Measurements from ENCODE around the gene VSTM5. TPM values are rescaled to one million over a fixed set of nuclear protein-coding genes. Genes with fewer than 3 reads are reported as not detected.
"Not testable (repeated sequence)": the region's sequence is repeated elsewhere in the genome, so short reads cannot be mapped to it uniquely, and the experiment has no call there.

Gene VSTM5
- polyA plus RNA-seq, 1 donor (not counting 4 experiments of a cell fraction or from before 2014, with no cell fraction given), result 0.13 TPM

- H3K9me3 ChIP-seq (ENCODE audit: control insufficient read depth, low read depth, low read length), result no peaks in the 10 kb centered on the region
- H3K27ac ChIP-seq (ENCODE audit: control insufficient read depth, insufficient read depth, low read length), result no peak overlapping the region
- no peaks in the 10 kb centered on the region for H3K79me2 ChIP-seq (ENCODE audit: control insufficient read depth, insufficient read depth, low read length)
- no peak for TF ChIP-seq CTCF (optimal IDR thresholded peaks at IDR 0.05 in 1 of 3, IDR thresholded peaks at IDR 0.05 in 1 of 3, conservative IDR thresholded peaks at IDR 0.05 in 1 of 3; ENCODE audit: extremely low read depth in 1 of 3, insufficient read depth in 2 of 3, low read length in 3 of 3)
- no peak for TF ChIP-seq EZH2 (IDR thresholded peaks at IDR 0.05; ENCODE audit: low read length)
- dilution Hi-C loops (cut with MboI; ENCODE audit: extremely low pct_ligation_motif_present, low sequenced_read_pairs), result no loop called here
- no peaks in the 10 kb centered on the region for H3K9me1 ChIP-seq (ENCODE audit: control insufficient read depth, extremely low read depth, insufficient read depth, low read length)
- H4K20me1 ChIP-seq (ENCODE audit: control insufficient read depth, extremely low read depth, insufficient read depth, low read length), result no peaks in the 10 kb centered on the region
- DNase-seq (ENCODE audit: low read depth, low spot score), result no peak
- H3K9ac ChIP-seq (ENCODE audit: control insufficient read depth, extremely low read depth, insufficient read depth, low read length), result no peak overlapping the region
- H3K27me3 ChIP-seq (ENCODE audit: control insufficient read depth, extremely low read depth, insufficient read depth, low read length), result peaks cover 3% of the 10 kb centered on the region
- no peak overlapping the region for H3K4me2 ChIP-seq (ENCODE audit: control insufficient read depth, extremely low read depth, insufficient read depth, low read depth, low read length)
- no peaks in the 10 kb centered on the region for H3K36me3 ChIP-seq (ENCODE audit: control insufficient read depth in 2 of 2, extremely low read depth in 1 of 2, insufficient read depth in 2 of 2, low read length in 2 of 2)
- H2AFZ ChIP-seq (ENCODE audit: control insufficient read depth, low read length), result no peak overlapping the region
- FAIRE-seq, result no peak
- H3K4me1 ChIP-seq (ENCODE audit: control insufficient read depth, extremely low read depth, insufficient read depth, low read length), result no peaks in the 10 kb centered on the region
- H3K4me3 ChIP-seq (ENCODE audit: control insufficient read depth in 2 of 3, extremely low read depth in 1 of 3, insufficient read depth in 2 of 3, low read depth in 1 of 3, low read length in 3 of 3), result no peak overlapping the region
These were observed 40.1 kb upstream of the VSTM5 start for GRCh38 chr11:93890391-93891051.

GRCh38 chr11:93887111-93887510 lies 36.7 kb upstream of the VSTM5 start:
- Histone ChIP-seq H3K9me1 (ENCODE audit: control insufficient read depth, extremely low read depth, insufficient read depth, low read length) (no peaks in the 10 kb centered on the region), H3K9me3 (ENCODE audit: control insufficient read depth, low read depth, low read length) (no peaks in the 10 kb centered on the region), H3K27ac (ENCODE audit: control insufficient read depth, insufficient read depth, low read length) (no peak overlapping the region), H3K36me3 (ENCODE audit: control insufficient read depth in 2 of 2, extremely low read depth in 1 of 2, insufficient read depth in 2 of 2, low read length in 2 of 2) (no peaks in the 10 kb centered on the region), H4K20me1 (ENCODE audit: control insufficient read depth, extremely low read depth, insufficient read depth, low read length) (no peaks in the 10 kb centered on the region), H3K4me3 (ENCODE audit: control insufficient read depth in 2 of 3, extremely low read depth in 1 of 3, insufficient read depth in 2 of 3, low read depth in 1 of 3, low read length in 3 of 3) (no peak overlapping the region), H3K9ac (ENCODE audit: control insufficient read depth, extremely low read depth, insufficient read depth, low read length) (no peak overlapping the region), H2AFZ (ENCODE audit: control insufficient read depth, low read length) (no peak overlapping the region), H3K79me2 (ENCODE audit: control insufficient read depth, insufficient read depth, low read length) (no peaks in the 10 kb centered on the region), H3K4me2 (ENCODE audit: control insufficient read depth, extremely low read depth, insufficient read depth, low read depth, low read length) (no peak overlapping the region), H3K27me3 (ENCODE audit: control insufficient read depth, extremely low read depth, insufficient read depth, low read length) (peaks cover 3% of the 10 kb centered on the region), H3K4me1 (ENCODE audit: control insufficient read depth, extremely low read depth, insufficient read depth, low read length) (no peaks in the 10 kb centered on the region)
- dilution Hi-C loops (cut with MboI; ENCODE audit: extremely low pct_ligation_motif_present, low sequenced_read_pairs), result no loop called here
- no peak for DNase-seq (ENCODE audit: low read depth, low spot score)
- TF ChIP-seq CTCF (optimal IDR thresholded peaks at IDR 0.05 in 1 of 3, IDR thresholded peaks at IDR 0.05 in 1 of 3, conservative IDR thresholded peaks at IDR 0.05 in 1 of 3; ENCODE audit: extremely low read depth in 1 of 3, insufficient read depth in 2 of 3, low read length in 3 of 3), result no peak
- TF ChIP-seq EZH2 (IDR thresholded peaks at IDR 0.05; ENCODE audit: low read length), result no peak
- FAIRE-seq, result no peak

- H3K9me3 ChIP-seq (ENCODE audit: control insufficient read depth, low read depth, low read length); DNase-seq (ENCODE audit: low read depth, low spot score); dilution Hi-C loops (cut with MboI; ENCODE audit: extremely low pct_ligation_motif_present, low sequenced_read_pairs); H4K20me1 ChIP-seq (ENCODE audit: control insufficient read depth, extremely low read depth, insufficient read depth, low read length); H3K79me2 ChIP-seq (ENCODE audit: control insufficient read depth, insufficient read depth, low read length); H3K9me1 ChIP-seq (ENCODE audit: control insufficient read depth, extremely low read depth, insufficient read depth, low read length); H3K4me1 ChIP-seq (ENCODE audit: control insufficient read depth, extremely low read depth, insufficient read depth, low read length); FAIRE-seq; H3K9ac ChIP-seq (ENCODE audit: control insufficient read depth, extremely low read depth, insufficient read depth, low read length); H3K4me2 ChIP-seq (ENCODE audit: control insufficient read depth, extremely low read depth, insufficient read depth, low read depth, low read length); H3K4me3 ChIP-seq (ENCODE audit: control insufficient read depth in 2 of 3, extremely low read depth in 1 of 3, insufficient read depth in 2 of 3, low read depth in 1 of 3, low read length in 3 of 3); H3K27ac ChIP-seq (ENCODE audit: control insufficient read depth, insufficient read depth, low read length); H3K36me3 ChIP-seq (ENCODE audit: control insufficient read depth in 2 of 2, extremely low read depth in 1 of 2, insufficient read depth in 2 of 2, low read length in 2 of 2); H2AFZ ChIP-seq (ENCODE audit: control insufficient read depth, low read length); H3K27me3 ChIP-seq (ENCODE audit: control insufficient read depth, extremely low read depth, insufficient read depth, low read length): not testable (repeated sequence)
These were observed 28.7 kb upstream of the VSTM5 start for GRCh38 chr11:93879114-93879513.
